Chondrocyte (in vitro differentiated cells): ENCODE results near the gene SYNPR. TPM values are rescaled to one million over a fixed set of nuclear protein-coding genes. Genes with fewer than 3 reads are reported as not detected.

Source experiments
- DNase-seq: peaks from one replicate; pipeline ENCODE4 v3.0.0; 2021; ENCODE audit warnings: mixed read lengths, low spot score
- H3K27ac Mint-ChIP-seq: one replicate; pipeline ENCODE4 v1.8.0; 2021; ENCODE audit warnings: mild to moderate bottlenecking, moderate library complexity, mixed read lengths; ENCODE audit not compliant: unreplicated experiment
- H3K27me3 Mint-ChIP-seq: 2 replicates; pipeline ENCODE4 v1.8.0; 2021; ENCODE audit warnings: low read depth, mixed read lengths
- H3K36me3 Mint-ChIP-seq: 2 replicates; pipeline ENCODE4 v1.8.0; 2021; ENCODE audit warnings: low read depth, mixed read lengths
- H3K4me1 Mint-ChIP-seq: 2 replicates; pipeline ENCODE4 v1.8.0; 2021; ENCODE audit warnings: low read depth, mild to moderate bottlenecking, mixed read lengths
- H3K4me3 Mint-ChIP-seq: one replicate; pipeline ENCODE4 v1.8.0; 2021; ENCODE audit warnings: mild to moderate bottlenecking, moderate library complexity, mixed read lengths; ENCODE audit not compliant: unreplicated experiment
- H3K9me3 Mint-ChIP-seq: 2 replicates; pipeline ENCODE4 v1.8.0; 2021; ENCODE audit warnings: low read depth, mixed read lengths
- total RNA-seq: library from RNA; stranded (reverse); gene quantifications from 3 replicates; pipeline ENCODE4 v1.2.1, GENCODE V29; 2021
- TF ChIP-seq, protein P1 (sequence below): fragments of 200-600 bp; sonication (generic); IDR thresholded peaks from 2 replicates; pipeline ENCODE4 v1.5.0; 2021; ENCODE audit warnings: antibody characterized with exemption, mild to moderate bottlenecking, moderate library complexity

SYNPR gene
- total RNA-seq, 1 donor from 2014 or later: not detected

DNA sequence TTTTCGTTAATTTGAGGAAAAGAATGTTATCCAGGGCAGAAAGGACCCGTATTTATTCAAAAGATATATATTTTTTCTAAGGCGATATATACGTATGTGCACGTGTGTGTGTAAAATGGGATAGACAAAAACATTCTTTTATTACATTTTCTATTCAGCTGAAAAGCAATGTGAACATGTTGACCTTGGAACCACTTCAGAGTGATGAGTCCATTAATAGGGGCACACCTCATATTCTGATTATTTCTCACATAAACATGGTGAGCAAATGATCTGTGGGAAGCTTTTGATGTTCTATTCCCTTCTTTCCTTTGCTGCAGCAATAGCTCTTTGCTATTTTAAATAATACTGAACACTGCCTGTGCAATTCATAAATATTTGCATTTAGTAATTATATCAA is 87.6 kb downstream of the SYNPR start:
- H3K27me3 Mint-ChIP-seq: peaks cover 15% of the 10 kb centered on the region
- H3K27ac Mint-ChIP-seq: no peak overlapping the region
- no peaks in the 10 kb centered on the region for H3K4me1 Mint-ChIP-seq
- no peaks in the 10 kb centered on the region for H3K9me3 Mint-ChIP-seq
- H3K36me3 Mint-ChIP-seq: no peaks in the 10 kb centered on the region
- no peak for DNase-seq
- no peak overlapping the region for H3K4me3 Mint-ChIP-seq
- TF ChIP-seq, protein P1, sequence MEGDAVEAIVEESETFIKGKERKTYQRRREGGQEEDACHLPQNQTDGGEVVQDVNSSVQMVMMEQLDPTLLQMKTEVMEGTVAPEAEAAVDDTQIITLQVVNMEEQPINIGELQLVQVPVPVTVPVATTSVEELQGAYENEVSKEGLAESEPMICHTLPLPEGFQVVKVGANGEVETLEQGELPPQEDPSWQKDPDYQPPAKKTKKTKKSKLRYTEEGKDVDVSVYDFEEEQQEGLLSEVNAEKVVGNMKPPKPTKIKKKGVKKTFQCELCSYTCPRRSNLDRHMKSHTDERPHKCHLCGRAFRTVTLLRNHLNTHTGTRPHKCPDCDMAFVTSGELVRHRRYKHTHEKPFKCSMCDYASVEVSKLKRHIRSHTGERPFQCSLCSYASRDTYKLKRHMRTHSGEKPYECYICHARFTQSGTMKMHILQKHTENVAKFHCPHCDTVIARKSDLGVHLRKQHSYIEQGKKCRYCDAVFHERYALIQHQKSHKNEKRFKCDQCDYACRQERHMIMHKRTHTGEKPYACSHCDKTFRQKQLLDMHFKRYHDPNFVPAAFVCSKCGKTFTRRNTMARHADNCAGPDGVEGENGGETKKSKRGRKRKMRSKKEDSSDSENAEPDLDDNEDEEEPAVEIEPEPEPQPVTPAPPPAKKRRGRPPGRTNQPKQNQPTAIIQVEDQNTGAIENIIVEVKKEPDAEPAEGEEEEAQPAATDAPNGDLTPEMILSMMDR: no peak

DNA sequence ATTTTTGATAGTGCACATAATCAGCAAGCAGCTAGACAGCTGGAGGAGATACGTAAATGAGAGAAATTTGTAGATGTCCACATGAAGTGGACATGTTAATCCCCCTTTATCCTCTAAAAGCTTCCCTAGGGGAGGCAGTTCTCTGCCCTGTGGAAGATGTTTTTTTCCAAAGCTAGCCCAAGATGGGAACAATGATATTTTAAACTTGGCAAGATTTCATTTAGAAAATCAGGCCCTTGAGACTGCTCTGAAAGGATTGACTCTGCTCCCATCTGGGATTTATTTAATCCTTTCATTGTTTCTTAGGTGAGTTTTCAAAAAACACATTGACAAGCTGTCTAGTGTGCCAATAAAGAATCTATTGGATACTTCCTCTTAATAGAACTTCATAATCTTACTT is 92.0 kb downstream of the SYNPR start:
- Mint-ChIP-seq H3K27me3 (peaks cover 15% of the 10 kb centered on the region), H3K36me3 (no peaks in the 10 kb centered on the region), H3K9me3 (no peaks in the 10 kb centered on the region), H3K27ac (no peak overlapping the region), H3K4me3 (no peak overlapping the region), H3K4me1 (no peaks in the 10 kb centered on the region)
- TF ChIP-seq, protein P1: no peak
- DNase-seq: no peak

DNA sequence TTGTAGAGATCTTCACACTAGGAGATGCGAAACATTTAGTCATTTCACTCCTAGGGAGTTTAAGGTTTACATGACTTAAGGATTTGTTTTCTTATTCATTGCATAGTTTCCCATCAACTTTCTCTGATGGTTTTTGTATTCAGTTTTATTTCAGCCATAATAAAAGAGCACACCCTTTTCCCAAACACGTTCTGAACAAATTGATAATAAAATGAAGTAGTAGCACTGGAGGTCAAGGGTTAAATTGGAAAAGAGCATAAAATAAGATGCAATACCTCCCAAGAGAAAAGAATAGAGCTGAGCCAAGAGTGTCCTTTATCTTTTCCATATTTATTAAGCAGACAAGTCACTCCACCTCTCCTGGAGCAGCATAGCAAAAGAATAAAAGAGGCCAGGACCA is 104.9 kb downstream of the SYNPR start:
- Mint-ChIP-seq H3K36me3 (no peaks in the 10 kb centered on the region), H3K9me3 (no peaks in the 10 kb centered on the region), H3K27me3 (peaks cover 3% of the 10 kb centered on the region), H3K4me3 (no peak overlapping the region), H3K27ac (no peak overlapping the region), H3K4me1 (no peaks in the 10 kb centered on the region)
- TF ChIP-seq, protein P1: no peak
- DNase-seq: no peak

DNA sequence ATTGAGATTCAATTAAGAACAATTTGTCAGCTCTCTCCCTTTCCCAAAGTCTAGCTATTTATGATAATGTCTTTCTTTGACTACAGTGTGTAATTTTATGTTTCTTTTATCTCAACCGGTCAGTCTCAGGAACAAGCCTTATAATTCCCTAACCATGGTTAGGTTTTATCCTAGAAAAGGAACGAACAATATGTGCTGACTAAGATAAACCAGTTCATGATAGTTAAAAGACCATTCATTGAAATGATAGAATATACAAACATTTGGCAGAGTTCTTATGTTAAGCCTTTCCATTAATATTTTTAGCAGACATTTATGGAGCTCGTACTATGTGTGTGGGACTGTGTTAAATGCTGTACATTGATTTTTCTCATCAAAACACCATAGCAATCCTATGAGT is 106.3 kb downstream of the SYNPR start:
- Mint-ChIP-seq H3K27me3 (peaks cover 3% of the 10 kb centered on the region), H3K36me3 (no peaks in the 10 kb centered on the region), H3K4me1 (no peaks in the 10 kb centered on the region), H3K4me3 (no peak overlapping the region), H3K27ac (no peak overlapping the region), H3K9me3 (no peaks in the 10 kb centered on the region)
- TF ChIP-seq, protein P1: no peak
- no peak for DNase-seq

DNA sequence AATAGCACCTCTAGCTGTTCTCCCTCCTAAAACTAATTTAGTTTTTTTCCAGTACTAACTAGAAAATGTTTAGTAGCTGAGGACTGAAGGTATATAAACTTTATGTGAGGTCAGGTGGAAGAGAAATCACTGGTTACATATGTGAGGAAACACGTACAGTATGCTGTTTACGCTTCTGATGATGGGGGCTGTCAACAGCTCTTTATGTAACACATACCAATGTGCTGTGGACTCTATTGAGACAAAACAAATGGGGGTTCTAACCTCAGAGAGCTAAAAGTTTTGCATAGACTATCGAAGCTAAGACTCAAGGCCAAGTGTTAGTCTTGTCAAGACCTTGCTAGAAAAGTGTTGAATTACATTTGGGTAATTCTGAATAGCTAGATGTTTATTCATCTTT is 107.5 kb downstream of the SYNPR start:
- H3K9me3 Mint-ChIP-seq: no peaks in the 10 kb centered on the region
- no peaks in the 10 kb centered on the region for H3K4me1 Mint-ChIP-seq
- H3K4me3 Mint-ChIP-seq: no peak overlapping the region
- peaks cover 3% of the 10 kb centered on the region for H3K27me3 Mint-ChIP-seq
- no peaks in the 10 kb centered on the region for H3K36me3 Mint-ChIP-seq
- no peak for DNase-seq
- TF ChIP-seq, protein P1: no peak
- H3K27ac Mint-ChIP-seq: no peak overlapping the region
